ENCODE results near the gene RPRD1A.
A peak's percentile ranks its signal among the peaks of the same experiment; 100 is the strongest.
"Not testable (repeated sequence)": the region's sequence is repeated elsewhere in the genome, so short reads cannot be mapped to it uniquely, and the experiment has no call there.

The RPRD1A gene

DNA sequence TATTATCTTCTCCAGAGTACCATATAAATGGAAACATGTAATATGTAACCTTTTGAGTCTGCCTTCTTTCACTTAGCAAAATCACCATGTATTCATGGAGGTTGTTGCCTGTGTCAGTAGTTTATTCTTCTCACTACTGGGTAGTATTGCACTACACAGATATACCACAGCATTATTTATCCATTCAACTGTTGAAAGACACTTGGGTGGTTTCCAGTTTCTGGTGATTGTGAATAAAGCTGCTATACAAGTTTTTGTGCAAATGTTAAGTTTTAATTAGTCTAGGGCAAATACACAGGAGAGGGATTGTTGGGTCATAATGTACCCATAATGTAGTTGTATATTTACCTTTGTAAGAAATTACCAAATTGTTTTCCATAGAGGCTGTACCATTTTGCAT, 29.6 kb upstream of the RPRD1A start:
- no peak for TF ChIP-seq POLR2A (IDR thresholded peaks at IDR 0.05; ENCODE audit: low read depth, low read length)
- TF ChIP-seq POLR2AphosphoS5 (IDR thresholded peaks at IDR 0.05; ENCODE audit: low read depth, low read length) = no peak
- no peak for TF ChIP-seq TAF1 (IDR thresholded peaks at IDR 0.05; ENCODE audit: borderline replicate concordance, low read depth, low read length)
- DNase-seq (ENCODE audit: insufficient read length) (no peak), FAIRE-seq (no peak)

DNA sequence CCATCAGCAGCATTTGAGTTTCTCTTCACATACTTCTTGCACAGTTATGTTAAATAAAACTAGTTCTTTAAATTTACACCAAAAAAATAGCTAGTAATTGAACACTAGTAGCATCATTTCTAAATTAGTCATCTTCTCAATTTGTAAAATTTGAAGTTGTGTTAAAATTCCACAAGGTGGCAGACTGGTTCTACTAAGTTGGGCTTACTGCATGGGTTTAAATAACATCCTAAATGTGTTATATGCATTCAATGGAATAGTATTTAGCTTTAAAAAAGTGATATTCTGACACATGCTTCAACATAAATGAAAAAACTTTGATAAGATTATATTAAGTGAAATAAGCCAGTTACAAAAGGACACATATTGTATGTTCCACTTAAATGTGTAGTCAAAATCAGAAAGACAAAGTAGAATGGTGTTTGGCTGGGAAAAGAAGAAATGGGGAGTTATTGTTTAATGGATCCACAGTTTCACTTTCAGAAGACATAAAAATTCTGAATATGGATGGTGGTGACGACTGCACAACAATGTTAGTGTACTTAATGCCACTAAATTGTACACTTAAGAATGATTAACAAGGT, 28.7 kb upstream of the RPRD1A start:
- FAIRE-seq = peak; percentile 51
- TF ChIP-seq POLR2A (IDR thresholded peaks at IDR 0.05; ENCODE audit: low read depth, low read length) (no peak), POLR2AphosphoS5 (IDR thresholded peaks at IDR 0.05; ENCODE audit: low read depth, low read length) (no peak), TAF1 (IDR thresholded peaks at IDR 0.05; ENCODE audit: borderline replicate concordance, low read depth, low read length) (no peak)
- DNase-seq (ENCODE audit: insufficient read length) = no peak

DNA sequence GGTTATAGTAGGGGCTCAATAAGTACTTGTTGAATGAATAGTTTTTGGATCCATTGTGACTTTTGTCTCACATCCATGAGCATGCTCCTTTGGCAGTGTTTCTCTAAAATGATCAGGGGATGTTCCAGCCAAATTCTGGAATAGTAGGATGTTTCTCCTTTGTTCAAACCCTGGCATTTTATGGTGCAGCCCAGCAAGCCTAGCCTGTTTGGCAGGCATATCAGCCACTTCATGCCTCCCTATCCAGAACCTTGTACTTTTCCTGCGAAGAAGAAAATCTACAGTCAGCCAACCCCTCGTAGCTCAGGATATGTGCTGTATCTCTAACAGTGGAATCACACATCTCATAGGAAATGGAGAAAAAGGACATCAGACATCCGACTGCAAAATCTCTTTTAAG, 27.1 kb upstream of the RPRD1A start:
- no peak for DNase-seq (ENCODE audit: insufficient read length)
- no peak for FAIRE-seq
- TF ChIP-seq POLR2A (IDR thresholded peaks at IDR 0.05; ENCODE audit: low read depth, low read length) (no peak), POLR2AphosphoS5 (IDR thresholded peaks at IDR 0.05; ENCODE audit: low read depth, low read length) (no peak), TAF1 (IDR thresholded peaks at IDR 0.05; ENCODE audit: borderline replicate concordance, low read depth, low read length) (no peak)

DNA sequence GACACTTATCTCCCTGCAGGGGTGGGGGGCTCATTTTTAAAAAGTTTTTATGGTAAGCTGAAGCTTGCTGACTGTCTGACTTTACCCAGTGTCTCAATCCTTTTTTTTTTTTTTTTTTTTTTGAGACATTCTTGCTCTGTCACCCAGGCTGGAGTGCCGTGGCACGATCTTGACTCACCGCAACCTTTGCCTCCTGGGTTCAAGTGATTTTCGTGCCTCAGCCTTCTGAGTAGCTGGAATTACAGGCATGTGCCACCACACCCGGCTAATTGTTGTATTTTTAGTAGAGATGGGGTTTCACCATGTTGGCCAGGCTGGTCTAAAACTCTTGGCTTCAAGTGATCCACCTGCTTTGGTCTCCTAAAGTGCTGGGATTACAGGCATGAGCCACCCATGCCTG, 24.8 kb upstream of the RPRD1A start:
- DNase-seq (ENCODE audit: insufficient read length); FAIRE-seq: not testable (repeated sequence)

DNA sequence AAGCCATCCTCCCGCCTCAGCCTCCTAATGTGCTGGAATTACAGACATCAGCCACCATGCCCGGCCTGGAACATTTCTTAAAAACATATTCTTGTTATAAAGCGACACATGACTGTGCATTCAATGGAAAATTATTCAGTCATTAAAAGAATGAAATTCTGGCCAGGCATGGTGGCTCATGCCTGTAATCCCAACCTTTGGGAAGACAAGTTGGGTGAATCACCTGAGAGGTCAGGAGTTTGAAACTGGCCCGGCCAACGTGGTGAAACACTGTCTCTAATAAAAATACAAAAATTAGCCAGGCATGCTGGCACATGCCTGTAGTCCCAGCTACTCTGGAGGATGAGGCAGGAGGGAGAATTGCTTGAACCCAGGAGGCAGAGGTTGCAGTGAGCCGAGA, 21.6 kb upstream of the RPRD1A start:
- FAIRE-seq (no peak), DNase-seq (ENCODE audit: insufficient read length) (no peak)
- TF ChIP-seq TAF1 (IDR thresholded peaks at IDR 0.05; ENCODE audit: borderline replicate concordance, low read depth, low read length) (no peak), POLR2AphosphoS5 (IDR thresholded peaks at IDR 0.05; ENCODE audit: low read depth, low read length) (no peak)

DNA sequence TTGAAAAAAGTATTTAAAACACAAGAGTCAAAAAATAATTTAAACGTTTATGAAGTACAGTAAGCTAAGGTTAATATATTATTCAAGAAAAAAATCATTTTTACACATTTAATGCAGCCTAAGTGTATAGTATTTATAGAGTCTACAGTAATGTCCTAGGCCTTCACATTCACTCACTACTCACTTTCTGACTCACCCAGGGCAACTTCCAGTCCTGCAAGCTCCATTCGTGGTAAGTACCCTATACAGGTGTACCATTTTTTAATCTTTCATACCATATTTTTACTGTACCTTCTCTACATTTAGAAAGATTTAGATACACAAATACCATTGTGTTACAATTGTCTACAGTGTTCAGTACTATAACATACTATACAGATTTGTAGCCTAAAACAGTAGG, 20.9 kb upstream of the RPRD1A start:
- TF ChIP-seq POLR2AphosphoS5 (IDR thresholded peaks at IDR 0.05; ENCODE audit: low read depth, low read length) (no peak), TAF1 (IDR thresholded peaks at IDR 0.05; ENCODE audit: borderline replicate concordance, low read depth, low read length) (no peak), POLR2A (IDR thresholded peaks at IDR 0.05; ENCODE audit: low read depth, low read length) (no peak)
- FAIRE-seq = no peak
- DNase-seq (ENCODE audit: insufficient read length) = no peak

DNA sequence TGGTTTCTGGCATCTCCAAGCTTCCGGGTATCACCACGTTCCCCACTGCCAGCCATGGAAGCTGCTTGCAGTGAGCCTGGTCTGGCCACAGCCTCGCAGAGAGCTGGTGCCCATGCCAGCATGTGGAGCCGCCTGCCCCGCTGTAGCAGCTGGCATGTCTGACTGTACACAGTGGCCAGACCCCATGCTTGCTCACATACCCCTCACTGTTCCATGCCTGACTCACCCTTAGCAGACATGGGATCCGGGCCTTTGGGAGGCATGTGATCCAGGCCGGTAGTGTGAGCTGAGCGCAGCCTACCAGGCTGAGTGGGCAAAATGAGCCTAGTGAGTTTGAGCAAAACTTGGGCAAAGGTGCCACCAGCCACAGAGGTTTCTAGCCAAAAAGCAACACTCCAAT, 18.8 kb upstream of the RPRD1A start:
- FAIRE-seq (no peak), DNase-seq (ENCODE audit: insufficient read length) (no peak)
- TF ChIP-seq POLR2AphosphoS5 (IDR thresholded peaks at IDR 0.05; ENCODE audit: low read depth, low read length) (no peak), TAF1 (IDR thresholded peaks at IDR 0.05; ENCODE audit: borderline replicate concordance, low read depth, low read length) (no peak), POLR2A (IDR thresholded peaks at IDR 0.05; ENCODE audit: low read depth, low read length) (no peak)

DNA sequence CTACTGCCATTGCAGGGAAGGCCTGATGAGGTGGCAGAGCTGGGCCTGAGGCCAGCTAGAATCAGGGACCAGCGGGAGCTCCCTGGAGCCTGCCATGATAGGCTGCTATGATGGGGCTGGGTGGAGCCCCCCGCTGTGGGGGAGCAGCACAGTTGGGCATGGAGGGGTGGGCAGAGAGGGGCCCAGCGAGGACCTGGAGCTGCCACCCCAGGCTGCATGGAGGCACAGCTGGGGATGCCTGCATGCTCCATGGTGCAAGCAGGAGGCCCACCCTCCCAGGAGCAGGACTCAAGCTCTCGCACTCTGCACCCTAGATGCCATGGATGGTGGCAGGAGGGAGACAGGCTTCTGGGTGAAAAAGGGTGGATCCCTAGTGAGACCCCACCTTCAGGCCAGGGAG, 17.8 kb upstream of the RPRD1A start:
- FAIRE-seq (no peak), DNase-seq (ENCODE audit: insufficient read length) (no peak)
- TF ChIP-seq TAF1 (IDR thresholded peaks at IDR 0.05; ENCODE audit: borderline replicate concordance, low read depth, low read length) (no peak), POLR2AphosphoS5 (IDR thresholded peaks at IDR 0.05; ENCODE audit: low read depth, low read length) (no peak), POLR2A (IDR thresholded peaks at IDR 0.05; ENCODE audit: low read depth, low read length) (no peak)

DNA sequence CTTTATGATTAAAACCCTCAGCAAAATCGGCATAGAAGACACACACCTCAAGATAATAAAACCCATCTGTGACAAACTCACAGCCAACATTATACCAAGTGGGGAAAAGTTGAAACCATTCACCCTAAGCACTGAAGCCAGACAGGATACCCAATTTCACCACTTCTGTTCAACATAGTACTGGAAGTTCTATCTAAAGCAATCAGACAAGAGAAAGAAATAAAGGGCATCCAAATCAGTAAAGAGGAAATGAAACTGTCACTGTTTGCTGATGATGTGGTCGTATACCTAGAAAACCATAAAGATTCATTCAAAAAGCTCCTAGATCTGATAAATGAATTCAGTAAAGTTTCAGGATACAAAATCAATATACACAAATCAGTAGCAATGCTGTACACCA, 16.4 kb upstream of the RPRD1A start:
- FAIRE-seq (no peak), DNase-seq (ENCODE audit: insufficient read length) (no peak)
- TF ChIP-seq POLR2A (IDR thresholded peaks at IDR 0.05; ENCODE audit: low read depth, low read length) (no peak), TAF1 (IDR thresholded peaks at IDR 0.05; ENCODE audit: borderline replicate concordance, low read depth, low read length) (no peak), POLR2AphosphoS5 (IDR thresholded peaks at IDR 0.05; ENCODE audit: low read depth, low read length) (no peak)

DNA sequence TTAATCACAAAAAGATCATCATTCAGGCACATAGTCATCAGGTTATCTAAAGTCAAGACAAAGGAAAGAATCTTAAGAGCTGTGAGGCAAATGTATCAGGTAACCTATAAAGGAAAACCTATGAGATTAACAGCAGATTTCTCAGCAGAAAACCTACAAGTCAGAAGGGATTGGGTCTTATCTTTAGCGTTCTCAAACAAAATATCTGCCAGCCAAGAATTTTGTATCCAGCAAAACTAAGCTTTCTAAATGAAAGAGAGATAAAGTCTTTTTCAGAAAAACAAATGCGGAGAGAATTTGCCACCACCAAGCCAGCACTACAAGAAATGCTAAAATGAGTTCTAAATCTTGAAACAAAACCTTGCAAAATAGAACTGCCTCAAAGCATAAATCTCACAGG, 13.8 kb upstream of the RPRD1A start:
- FAIRE-seq; DNase-seq (ENCODE audit: insufficient read length): not testable (repeated sequence)

DNA sequence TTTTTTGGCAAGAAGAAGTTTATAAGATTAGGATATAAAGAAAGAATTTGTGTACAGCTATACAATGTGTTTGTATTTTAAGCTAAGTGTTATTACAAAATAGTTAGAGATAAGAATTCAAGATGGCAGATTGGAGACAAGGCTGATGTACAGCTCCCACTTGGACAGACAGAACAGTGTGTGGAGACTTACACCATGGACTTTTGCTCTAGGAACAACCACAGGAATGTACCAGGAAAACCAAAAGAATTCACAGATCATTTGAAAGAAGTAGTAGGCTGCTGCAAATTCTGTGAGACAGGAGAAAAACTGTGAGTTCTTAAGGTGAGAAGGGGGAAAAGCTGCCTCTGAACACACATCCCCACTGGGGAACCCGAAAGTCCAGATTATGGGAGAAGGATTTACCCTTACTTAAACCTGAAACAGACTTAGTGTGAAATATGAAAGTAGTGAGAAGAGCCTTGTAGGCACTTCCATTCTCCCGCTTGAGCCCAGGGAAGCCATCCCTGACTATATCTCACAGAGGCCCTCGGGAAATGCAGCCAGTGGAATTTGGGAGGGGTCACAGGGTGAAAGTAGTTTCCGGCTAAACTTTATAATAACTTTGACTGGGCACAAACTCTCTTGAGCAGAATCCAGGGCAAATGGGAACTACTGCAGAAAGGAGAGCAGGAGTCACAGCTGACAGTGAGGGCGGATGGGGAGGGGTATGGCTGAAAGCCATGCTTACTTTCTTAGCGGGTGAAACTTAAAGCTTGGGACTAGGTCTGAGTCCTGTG, 11.6 kb upstream of the RPRD1A start:
- no peak for TF ChIP-seq POLR2A (IDR thresholded peaks at IDR 0.05; ENCODE audit: low read depth, low read length)
- TF ChIP-seq TAF1 (IDR thresholded peaks at IDR 0.05; ENCODE audit: borderline replicate concordance, low read depth, low read length) = no peak
- no peak for TF ChIP-seq POLR2AphosphoS5 (IDR thresholded peaks at IDR 0.05; ENCODE audit: low read depth, low read length)
- FAIRE-seq (no peak), DNase-seq (ENCODE audit: insufficient read length) (no peak)

DNA sequence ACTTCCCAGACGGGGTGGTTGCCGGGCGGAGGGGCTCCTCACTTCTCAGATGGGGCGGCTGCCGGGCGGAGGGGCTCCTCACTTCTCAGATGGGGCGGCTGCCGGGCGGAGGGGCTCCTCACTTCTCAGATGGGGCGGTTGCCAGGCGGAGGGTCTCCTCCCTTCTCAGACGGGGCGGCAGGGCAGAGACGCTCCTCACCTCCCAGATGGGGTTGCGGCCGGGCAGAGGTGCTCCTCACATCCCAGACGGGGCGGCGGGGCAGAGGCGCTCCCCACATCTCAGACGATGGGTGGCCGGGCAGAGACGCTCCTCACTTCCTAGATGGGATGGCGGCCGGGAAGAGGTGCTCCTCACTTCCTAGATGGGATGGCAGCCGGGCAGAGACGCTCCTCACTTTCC, 10.4 kb upstream of the RPRD1A start:
- not testable (repeated sequence) for FAIRE-seq; DNase-seq (ENCODE audit: insufficient read length)
